Activated CD4-positive, alpha-beta T cell treated with anti-CD3 and anti-CD28 coated beads, Interleukin-2, amount 10 ng/mL, durations not matched to agents 7 days and 5 days (primary cell): Measurements from ENCODE around the gene IFT122. TPM values are rescaled to one million over a fixed set of nuclear protein-coding genes. Genes with fewer than 3 reads are reported as not detected.
A peak's percentile ranks its signal among the peaks of the same experiment; 100 is the strongest.

Experiments used
- CTCF ChIA-PET: fragments of 350-600 bp; sonication (Branson Sonifier 250); formaldehyde crosslinking; loops from one replicate; lab custom pipeline; 2021; ENCODE audit warnings: antibody characterized with exemption; lab: Charles Lee
- POLR2A ChIA-PET: fragments of 350-600 bp; sonication (Branson Sonifier 250); formaldehyde crosslinking; loops from one replicate; lab custom pipeline; 2021; ENCODE audit warnings: antibody characterized with exemption; lab: Charles Lee
- DNase-seq: peaks from one replicate; pipeline ENCODE4 v3.0.0-alpha.2; 2020
- H3K27ac Mint-ChIP-seq: one replicate; pipeline ENCODE4 v1.8.0; 2021; ENCODE audit warnings: mild to moderate bottlenecking, moderate library complexity, mixed read lengths
- H3K27me3 Mint-ChIP-seq: one replicate; pipeline ENCODE4 v1.8.0; 2021; ENCODE audit warnings: mixed read lengths
- H3K36me3 Mint-ChIP-seq: one replicate; pipeline ENCODE4 v1.8.0; 2021; ENCODE audit warnings: low read depth, mixed read lengths
- H3K4me1 Mint-ChIP-seq: one replicate; pipeline ENCODE4 v1.8.0; 2021; ENCODE audit warnings: mixed read lengths
- H3K4me3 Mint-ChIP-seq: one replicate; pipeline ENCODE4 v1.8.0; 2021; ENCODE audit warnings: mild to moderate bottlenecking, moderate library complexity, mixed read lengths
- H3K9me3 Mint-ChIP-seq: one replicate; pipeline ENCODE4 v1.8.0; 2021; ENCODE audit warnings: mixed read lengths
- total RNA-seq, 2 experiments: library from RNA; stranded (reverse); gene quantifications; one replicate each; pipeline ENCODE4 v1.2.3, GENCODE V29; 2021

IFT122 gene
- total RNA-seq, 2 experiments from 2014 or later, result 24.9 to 27.2 TPM

- no peak for DNase-seq
- ChIA-PET POLR2A (no interaction called here), CTCF (interaction anchor here (0.7 to 1.9 kb wide), 4 partner anchors 10 to 29 kb away, joined by 3 to 6 read pairs (median 5); partner anchors contain the start of genes IFT122 and MBD4)
- H3K4me3 Mint-ChIP-seq, result no peak overlapping the region
- H3K36me3 Mint-ChIP-seq, result peaks cover 38% of the 10 kb centered on the region
- H3K27ac Mint-ChIP-seq, result no peak overlapping the region
- peaks cover 37% of the 10 kb centered on the region for H3K4me1 Mint-ChIP-seq
- H3K9me3 Mint-ChIP-seq, result no peaks in the 10 kb centered on the region
- peaks cover 5% of the 10 kb centered on the region for H3K27me3 Mint-ChIP-seq
Observed at GRCh38 chr3:129429602-129430001, 10.4 kb upstream of the IFT122 start.

- DNase-seq, result no peak
- ChIA-PET POLR2A (no interaction called here), CTCF (no interaction called here)
- H3K27me3 Mint-ChIP-seq, result peaks cover 5% of the 10 kb centered on the region
- no peak overlapping the region for H3K27ac Mint-ChIP-seq
- no peak overlapping the region for H3K4me3 Mint-ChIP-seq
- peaks cover 51% of the 10 kb centered on the region for H3K36me3 Mint-ChIP-seq
- peaks cover 58% of the 10 kb centered on the region for H3K4me1 Mint-ChIP-seq
- H3K9me3 Mint-ChIP-seq, result no peaks in the 10 kb centered on the region
Observed at GRCh38 chr3:129432036-129432435, 8.0 kb upstream of the IFT122 start.

GRCh38 chr3:129432671-129433070, 7.4 kb upstream of the IFT122 start:
- H3K27me3 Mint-ChIP-seq, result no peaks in the 10 kb centered on the region
- DNase-seq, result no peak
- POLR2A ChIA-PET, result no interaction called here
- no peaks in the 10 kb centered on the region for H3K9me3 Mint-ChIP-seq
- H3K4me1 Mint-ChIP-seq, result peaks cover 61% of the 10 kb centered on the region
- CTCF ChIA-PET, result interaction anchor here (1.4 kb wide), 1 partner anchor 9 kb away, joined by 3 read pairs; no protein-coding TSS in a partner anchor
- no peak overlapping the region for H3K4me3 Mint-ChIP-seq
- H3K27ac Mint-ChIP-seq, result no peak overlapping the region
- peaks cover 56% of the 10 kb centered on the region for H3K36me3 Mint-ChIP-seq

GRCh38 chr3:129433565-129433964, 6.5 kb upstream of the IFT122 start:
- H3K27me3 Mint-ChIP-seq, result no peaks in the 10 kb centered on the region
- H3K4me1 Mint-ChIP-seq, result peaks cover 61% of the 10 kb centered on the region
- H3K27ac Mint-ChIP-seq, result no peak overlapping the region
- POLR2A ChIA-PET, result no interaction called here
- no peaks in the 10 kb centered on the region for H3K9me3 Mint-ChIP-seq
- CTCF ChIA-PET, result interaction anchor here (0.7 to 1.4 kb wide), 2 partner anchors 8 to 457 kb away, joined by 3 read pairs; no protein-coding TSS in a partner anchor
- peaks cover 60% of the 10 kb centered on the region for H3K36me3 Mint-ChIP-seq
- DNase-seq, result no peak
- no peak overlapping the region for H3K4me3 Mint-ChIP-seq

GRCh38 chr3:129434140-129434539, 5.9 kb upstream of the IFT122 start:
- H3K9me3 Mint-ChIP-seq, result no peaks in the 10 kb centered on the region
- H3K4me1 Mint-ChIP-seq, result peaks cover 58% of the 10 kb centered on the region
- H3K4me3 Mint-ChIP-seq, result no peak overlapping the region
- no peaks in the 10 kb centered on the region for H3K27me3 Mint-ChIP-seq
- POLR2A ChIA-PET, result no interaction called here
- no peak for DNase-seq
- CTCF ChIA-PET, result no interaction called here
- no peak overlapping the region for H3K27ac Mint-ChIP-seq
- peaks cover 57% of the 10 kb centered on the region for H3K36me3 Mint-ChIP-seq

GRCh38 chr3:129435367-129435766, 4.7 kb upstream of the IFT122 start:
- Mint-ChIP-seq H3K9me3 (no peaks in the 10 kb centered on the region), H3K36me3 (peaks cover 53% of the 10 kb centered on the region), H3K4me1 (peaks cover 49% of the 10 kb centered on the region), H3K4me3 (no peak overlapping the region), H3K27me3 (no peaks in the 10 kb centered on the region), H3K27ac (no peak overlapping the region)
- CTCF ChIA-PET, result interaction anchor here (0.6 kb wide), 1 partner anchor 19 kb away, joined by 3 read pairs; no protein-coding TSS in a partner anchor
- POLR2A ChIA-PET, result no interaction called here
- DNase-seq, result no peak

GRCh38 chr3:129439226-129439816, 703 bp upstream of the IFT122 start:
- H3K4me1 Mint-ChIP-seq, result peaks cover 68% of the 10 kb centered on the region
- DNase-seq, result peak; percentile 54
- CTCF ChIA-PET, result interaction anchor here (1.2 to 3.5 kb wide), 6 partner anchors 10 to 124 kb away, joined by 3 to 20 read pairs (median 4); partner anchors contain the start of gene EFCAB12
- H3K36me3 Mint-ChIP-seq, result peaks cover 27% of the 10 kb centered on the region
- H3K9me3 Mint-ChIP-seq, result no peaks in the 10 kb centered on the region
- H3K4me3 Mint-ChIP-seq, result peak overlapping the region; percentile 87
- POLR2A ChIA-PET, result interaction anchor here (1.0 kb wide), 1 partner anchor 22 kb away, joined by 3 read pairs; no protein-coding TSS in a partner anchor
- H3K27ac Mint-ChIP-seq, result peak overlapping the region; percentile 95
- no peaks in the 10 kb centered on the region for H3K27me3 Mint-ChIP-seq

- CTCF ChIA-PET, result interaction anchor here (0.6 to 3.5 kb wide), 5 partner anchors 10 to 124 kb away, joined by 3 to 20 read pairs (median 4); partner anchors contain the start of gene EFCAB12
- H3K27ac Mint-ChIP-seq, result peak overlapping the region; percentile 95
- H3K4me1 Mint-ChIP-seq, result peaks cover 58% of the 10 kb centered on the region
- H3K27me3 Mint-ChIP-seq, result no peaks in the 10 kb centered on the region
- POLR2A ChIA-PET, result interaction anchor here (0.9 to 1.0 kb wide), 2 partner anchors 23 to 125 kb away, joined by 3 to 4 read pairs; a partner anchor contains a TSS
- no peak for DNase-seq
- H3K4me3 Mint-ChIP-seq, result peak overlapping the region; percentile 87
- H3K36me3 Mint-ChIP-seq, result peaks cover 24% of the 10 kb centered on the region
- H3K9me3 Mint-ChIP-seq, result no peaks in the 10 kb centered on the region
Observed at GRCh38 chr3:129440618-129441190, 680 bp downstream of the IFT122 start.

- POLR2A ChIA-PET, result no interaction called here
- Mint-ChIP-seq H3K9me3 (no peaks in the 10 kb centered on the region), H3K36me3 (peaks cover 21% of the 10 kb centered on the region), H3K4me1 (peaks cover 54% of the 10 kb centered on the region), H3K27ac (peak overlapping the region; percentile 95), H3K4me3 (peak overlapping the region; percentile 87), H3K27me3 (no peaks in the 10 kb centered on the region)
- CTCF ChIA-PET, result interaction anchor here (0.9 to 3.5 kb wide), 5 partner anchors 8 to 125 kb away, joined by 3 to 20 read pairs (median 4); partner anchors contain the start of gene EFCAB12
- DNase-seq, result peak; percentile 27
Observed at GRCh38 chr3:129441215-129441614, 1.2 kb downstream of the IFT122 start.

GRCh38 chr3:129441782-129442181, 1.8 kb downstream of the IFT122 start:
- Mint-ChIP-seq H3K9me3 (no peaks in the 10 kb centered on the region), H3K4me1 (peaks cover 48% of the 10 kb centered on the region), H3K4me3 (peak overlapping the region; percentile 87), H3K36me3 (peaks cover 15% of the 10 kb centered on the region), H3K27me3 (no peaks in the 10 kb centered on the region), H3K27ac (peak overlapping the region; percentile 95)
- DNase-seq, result no peak
- ChIA-PET CTCF (interaction anchor here (0.9 to 3.5 kb wide), 5 partner anchors 9 to 125 kb away, joined by 3 to 20 read pairs (median 4); partner anchors contain the start of gene EFCAB12), POLR2A (no interaction called here)

GRCh38 chr3:129442486-129442885, 2.5 kb downstream of the IFT122 start:
- Mint-ChIP-seq H3K4me3 (no peak overlapping the region), H3K9me3 (no peaks in the 10 kb centered on the region), H3K4me1 (peaks cover 43% of the 10 kb centered on the region), H3K27ac (peak overlapping the region; percentile 9), H3K27me3 (no peaks in the 10 kb centered on the region), H3K36me3 (peaks cover 10% of the 10 kb centered on the region)
- CTCF ChIA-PET, result interaction anchor here (1.0 kb wide), 1 partner anchor 43 kb away, joined by 3 read pairs; no protein-coding TSS in a partner anchor
- no peak for DNase-seq
- POLR2A ChIA-PET, result no interaction called here

GRCh38 chr3:129442947-129443346, 2.9 kb downstream of the IFT122 start:
- peaks cover 7% of the 10 kb centered on the region for H3K36me3 Mint-ChIP-seq
- H3K9me3 Mint-ChIP-seq, result no peaks in the 10 kb centered on the region
- ChIA-PET POLR2A (no interaction called here), CTCF (interaction anchor here (1.0 kb wide), 1 partner anchor 43 kb away, joined by 3 read pairs; no protein-coding TSS in a partner anchor)
- no peak for DNase-seq
- peaks cover 38% of the 10 kb centered on the region for H3K4me1 Mint-ChIP-seq
- no peak overlapping the region for H3K27ac Mint-ChIP-seq
- H3K4me3 Mint-ChIP-seq, result no peak overlapping the region
- no peaks in the 10 kb centered on the region for H3K27me3 Mint-ChIP-seq

GRCh38 chr3:129445471-129445870, 5.4 kb downstream of the IFT122 start:
- H3K4me3 Mint-ChIP-seq, result no peak overlapping the region
- peaks cover 10% of the 10 kb centered on the region for H3K36me3 Mint-ChIP-seq
- CTCF ChIA-PET, result no interaction called here
- peaks cover 36% of the 10 kb centered on the region for H3K4me1 Mint-ChIP-seq
- no peak for DNase-seq
- H3K27ac Mint-ChIP-seq, result no peak overlapping the region
- no peaks in the 10 kb centered on the region for H3K9me3 Mint-ChIP-seq
- POLR2A ChIA-PET, result no interaction called here
- no peaks in the 10 kb centered on the region for H3K27me3 Mint-ChIP-seq
